HG03571 (cell line): ENCODE results near the gene SEMA4F.
A peak's percentile ranks its signal among the peaks of the same experiment; 100 is the strongest.
"Not testable (repeated sequence)": the region's sequence is repeated elsewhere in the genome, so short reads cannot be mapped to it uniquely, and the experiment has no call there.

Source experiments
- ATAC-seq: cut with Tn5 transposase; IDR thresholded peaks from one replicate; pipeline ENCODE4 v1.9.1; 2021; ENCODE audit not compliant: unreplicated experiment

SEMA4F gene, protein sequence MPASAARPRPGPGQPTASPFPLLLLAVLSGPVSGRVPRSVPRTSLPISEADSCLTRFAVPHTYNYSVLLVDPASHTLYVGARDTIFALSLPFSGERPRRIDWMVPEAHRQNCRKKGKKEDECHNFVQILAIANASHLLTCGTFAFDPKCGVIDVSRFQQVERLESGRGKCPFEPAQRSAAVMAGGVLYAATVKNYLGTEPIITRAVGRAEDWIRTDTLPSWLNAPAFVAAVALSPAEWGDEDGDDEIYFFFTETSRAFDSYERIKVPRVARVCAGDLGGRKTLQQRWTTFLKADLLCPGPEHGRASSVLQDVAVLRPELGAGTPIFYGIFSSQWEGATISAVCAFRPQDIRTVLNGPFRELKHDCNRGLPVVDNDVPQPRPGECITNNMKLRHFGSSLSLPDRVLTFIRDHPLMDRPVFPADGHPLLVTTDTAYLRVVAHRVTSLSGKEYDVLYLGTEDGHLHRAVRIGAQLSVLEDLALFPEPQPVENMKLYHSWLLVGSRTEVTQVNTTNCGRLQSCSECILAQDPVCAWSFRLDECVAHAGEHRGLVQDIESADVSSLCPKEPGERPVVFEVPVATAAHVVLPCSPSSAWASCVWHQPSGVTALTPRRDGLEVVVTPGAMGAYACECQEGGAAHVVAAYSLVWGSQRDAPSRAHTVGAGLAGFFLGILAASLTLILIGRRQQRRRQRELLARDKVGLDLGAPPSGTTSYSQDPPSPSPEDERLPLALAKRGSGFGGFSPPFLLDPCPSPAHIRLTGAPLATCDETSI

DNA sequence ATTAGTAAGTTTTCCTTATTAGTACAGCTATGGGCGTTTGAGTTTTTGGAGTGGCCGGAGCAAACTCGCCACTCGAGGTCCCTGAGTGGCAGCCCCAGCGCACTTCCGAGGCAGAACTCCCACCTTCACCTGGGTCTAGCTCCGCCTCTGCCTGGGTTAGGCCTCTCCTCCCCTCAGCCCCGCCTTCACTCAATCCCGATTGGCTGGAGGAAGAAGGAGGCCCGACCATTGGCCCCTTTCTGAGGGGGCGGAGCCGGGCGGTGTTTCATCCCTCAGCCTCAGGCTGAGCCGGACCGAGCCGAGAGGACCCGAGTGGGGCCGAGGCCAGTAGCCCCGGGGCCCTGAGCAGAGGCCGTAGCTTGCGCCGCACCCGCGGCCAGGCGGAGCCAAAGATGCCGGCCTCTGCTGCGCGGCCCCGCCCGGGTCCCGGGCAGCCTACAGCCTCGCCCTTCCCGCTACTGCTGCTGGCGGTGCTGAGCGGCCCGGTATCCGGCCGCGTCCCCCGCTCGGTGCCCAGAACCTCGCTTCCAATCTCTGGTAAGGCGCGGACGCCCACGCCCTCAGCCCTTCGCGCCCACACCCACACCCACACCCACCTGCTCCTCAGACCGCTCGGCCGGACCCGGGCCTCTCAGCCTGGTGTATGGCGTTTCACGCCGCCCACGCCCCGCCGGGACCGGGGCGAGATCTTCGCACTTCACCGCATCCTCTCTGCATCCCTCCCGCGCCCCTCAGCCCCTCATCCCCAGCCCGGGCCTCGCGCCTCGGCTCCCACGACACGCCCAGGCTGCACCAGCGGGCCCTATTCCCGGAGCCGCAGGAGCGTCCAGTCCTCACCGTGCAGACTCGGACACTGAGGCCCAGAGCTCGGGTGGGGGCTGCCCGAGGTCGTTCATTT is at the start of gene SEMA4F:
Gene SEMA4F, plus strand, starts transcription at position 263 of the 898 bp plus-strand sequence. Its CDS starts 130 bp downstream, at position 393.
- ATAC-seq: peak; percentile 100

DNA sequence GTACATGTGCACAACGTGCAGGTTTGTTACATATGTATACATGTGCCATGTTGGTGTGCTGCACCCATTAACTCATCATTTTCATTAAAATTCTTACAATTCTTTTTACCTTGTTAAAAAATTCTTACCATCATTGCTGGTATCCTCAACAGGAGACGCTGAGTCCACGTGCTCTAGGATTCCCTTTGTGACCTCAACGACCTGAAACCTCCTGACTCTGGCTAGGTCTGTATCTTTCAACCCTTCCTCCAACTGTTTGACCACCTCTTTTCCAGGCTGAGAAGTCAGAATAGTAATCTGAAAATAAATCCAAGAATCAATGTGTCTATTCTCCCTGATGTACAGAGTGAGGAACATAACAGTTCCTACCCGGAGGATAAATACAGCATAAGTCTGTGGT is 47.1 kb upstream of the SEMA4F start:
- ATAC-seq: no peak

DNA sequence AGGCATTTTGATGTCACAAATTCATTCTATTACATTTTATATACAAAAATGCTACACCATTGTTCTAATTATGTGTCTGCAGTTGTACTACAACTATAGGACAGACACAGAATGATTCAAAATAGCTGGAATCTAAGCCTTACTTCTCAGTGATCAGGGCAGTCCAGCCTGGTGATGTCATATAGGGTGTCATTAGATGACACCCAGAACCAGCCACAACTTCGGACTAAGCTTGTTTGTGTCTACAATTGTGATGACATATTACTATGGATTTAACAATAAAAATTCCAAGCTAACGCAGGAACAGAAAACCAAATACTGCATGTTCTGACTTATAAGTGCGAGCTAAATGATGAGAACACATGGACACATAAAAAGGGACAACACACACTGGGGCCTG is 36.9 kb upstream of the SEMA4F start:
- ATAC-seq: no peak

DNA sequence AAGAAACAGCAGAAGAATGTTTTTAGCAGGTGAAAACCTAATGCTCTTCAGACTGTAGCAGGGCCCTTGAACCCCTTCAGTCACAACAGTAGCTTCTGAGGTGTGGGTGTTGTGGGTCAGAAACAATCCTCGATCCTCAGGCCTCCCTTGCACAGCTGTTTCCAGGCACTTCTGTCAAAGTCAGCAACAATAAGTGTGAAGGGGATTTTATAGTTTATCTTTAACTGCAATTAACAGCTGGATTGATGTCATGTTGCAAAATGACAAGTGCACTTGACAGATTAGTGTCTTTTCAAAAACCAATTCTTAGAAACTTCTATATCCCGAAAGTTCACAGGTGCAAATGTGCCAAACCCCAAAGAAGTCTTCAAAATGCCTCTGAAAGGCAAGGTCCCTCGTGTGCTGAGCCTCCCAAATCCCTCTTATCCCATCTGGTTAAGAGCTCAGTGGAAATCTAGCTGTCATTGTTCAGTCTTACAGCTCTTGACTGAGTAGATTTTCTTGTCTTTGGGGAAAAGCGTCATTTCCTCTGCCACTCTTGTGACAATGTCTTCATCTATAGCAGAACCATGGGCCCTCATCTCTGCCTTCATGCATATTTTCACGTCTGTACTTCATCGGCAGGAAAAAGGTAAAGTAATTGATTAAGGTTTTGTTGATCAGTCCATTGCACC is 35.5 kb upstream of the SEMA4F start:
- no peak for ATAC-seq

DNA sequence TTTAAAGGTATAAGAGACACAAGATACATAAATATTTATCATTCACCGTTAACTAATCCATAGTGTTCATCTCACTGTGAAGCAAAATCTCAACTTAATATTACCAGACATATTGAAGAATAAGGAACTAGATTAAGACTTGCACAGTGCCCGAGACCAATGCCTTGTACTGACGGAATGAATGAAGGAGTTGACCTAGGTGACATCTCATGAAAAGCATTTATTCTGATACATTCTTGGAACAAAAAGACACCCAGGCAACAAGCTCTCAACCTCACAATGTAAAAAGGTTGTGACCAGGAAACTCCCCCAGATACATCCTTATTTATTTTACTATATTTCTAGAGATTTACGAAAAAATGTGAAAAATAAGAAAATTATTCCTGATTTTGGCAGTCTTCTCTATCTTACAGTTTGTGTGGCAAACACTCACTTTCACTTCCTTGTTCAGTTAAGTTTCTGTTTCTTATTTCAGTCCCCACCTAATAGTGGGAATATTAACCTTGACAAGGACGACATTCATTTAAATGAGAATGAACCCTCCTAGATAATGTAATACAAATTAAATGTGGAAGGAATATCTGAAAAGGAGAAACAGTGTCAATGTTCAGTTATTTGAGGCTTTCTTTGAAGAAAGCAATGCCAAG is 34.3 kb upstream of the SEMA4F start:
- ATAC-seq: no peak

DNA sequence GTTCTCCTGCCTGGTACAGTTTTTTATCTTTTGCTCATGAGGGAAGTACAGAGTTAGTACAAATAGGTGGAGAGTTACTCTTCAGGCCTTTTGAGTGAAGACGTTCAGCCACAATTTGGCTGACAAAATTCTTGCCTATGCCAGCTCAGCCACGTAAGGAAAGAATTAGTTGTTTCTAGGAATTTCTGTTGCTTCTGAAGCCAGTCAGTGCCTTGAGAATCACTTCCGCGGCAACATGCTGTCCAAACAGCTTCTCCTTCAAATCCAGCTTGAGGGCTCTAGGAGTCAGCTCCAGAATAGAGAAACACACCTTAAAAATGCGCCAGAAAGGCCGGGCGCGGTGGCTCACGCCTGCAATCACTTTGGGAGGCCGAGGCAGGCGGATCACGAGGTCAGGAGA is 33.4 kb upstream of the SEMA4F start:
- ATAC-seq: no peak

DNA sequence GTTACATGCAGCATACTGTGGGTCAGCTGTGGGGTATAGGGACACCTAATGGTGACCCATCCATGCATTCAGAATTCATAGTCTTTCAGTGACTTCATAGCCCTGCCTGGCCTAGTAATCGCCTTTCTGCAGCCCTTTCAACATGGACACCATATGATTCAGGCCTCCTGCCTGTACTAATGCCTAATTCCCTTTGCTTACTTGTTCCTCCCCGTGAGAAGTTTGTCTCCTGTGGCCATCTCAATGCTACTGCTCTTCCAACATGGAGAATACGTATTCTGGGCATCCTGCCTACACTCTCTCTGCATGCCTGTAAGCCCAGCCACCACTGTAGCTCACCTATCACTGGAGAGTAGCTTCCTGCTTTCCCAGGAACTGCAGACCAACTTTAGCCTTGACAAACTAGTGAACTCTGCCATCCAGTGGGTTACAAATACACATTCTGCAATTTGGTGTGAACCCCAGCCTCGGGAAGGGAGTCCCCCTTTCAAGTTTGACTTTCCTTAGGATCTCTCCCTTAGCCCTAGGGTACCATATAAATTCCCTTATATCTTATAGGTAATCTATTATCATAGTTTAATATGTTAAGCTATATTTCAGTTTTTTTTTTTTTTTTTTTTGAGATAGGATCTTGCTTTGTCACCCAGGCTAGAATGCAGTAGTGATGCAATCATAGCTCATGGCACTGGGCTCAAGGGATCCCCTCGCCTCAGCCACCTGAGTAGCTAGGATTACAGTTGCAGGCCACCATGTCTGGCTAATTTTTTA is 28.2 kb upstream of the SEMA4F start:
- ATAC-seq: no peak

DNA sequence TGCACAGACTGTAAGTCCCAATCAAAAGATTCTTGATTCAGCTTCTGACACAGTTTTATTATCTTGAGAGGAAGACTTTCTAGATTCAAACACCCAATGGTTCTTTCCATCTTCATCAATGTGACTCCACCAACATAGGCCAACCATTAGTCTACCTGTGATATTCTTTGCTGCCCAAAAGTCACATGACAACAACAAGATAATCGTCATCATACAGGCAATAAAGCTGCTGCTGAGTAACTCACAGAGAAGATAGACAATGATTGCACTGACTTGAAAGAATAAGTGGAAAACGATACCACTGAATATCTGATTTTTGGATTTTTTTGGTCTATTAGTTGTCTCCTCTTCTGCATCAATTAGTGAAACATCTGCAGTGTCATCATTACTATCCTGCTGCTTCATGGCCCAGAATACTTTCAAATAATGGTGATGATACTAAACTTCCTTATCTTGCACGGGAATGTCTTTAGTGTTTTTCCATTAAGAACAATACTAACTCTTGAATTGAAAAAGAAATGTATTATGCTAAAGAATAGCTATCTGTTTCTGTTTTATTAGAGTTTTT is 25.4 kb upstream of the SEMA4F start:
- no peak for ATAC-seq

DNA sequence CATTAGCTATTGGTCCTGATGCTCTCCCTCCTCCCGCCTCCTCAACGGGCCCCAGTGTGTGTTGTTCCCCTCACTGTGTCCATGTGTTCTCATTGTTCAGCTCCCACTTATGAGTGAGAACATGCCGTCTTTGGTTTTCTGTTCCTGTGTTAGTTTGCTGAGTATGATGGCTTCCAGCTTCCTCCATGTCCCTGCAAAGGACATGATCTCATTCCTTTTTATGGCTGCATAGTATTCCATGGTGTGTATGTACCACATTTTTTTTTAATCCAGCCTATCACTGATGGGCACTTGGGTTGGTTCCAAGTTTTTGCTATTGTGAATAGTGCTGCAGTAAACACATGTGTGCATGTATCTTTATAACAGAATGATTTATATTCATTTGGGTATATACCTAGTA is 23.6 kb upstream of the SEMA4F start:
- ATAC-seq: not testable (repeated sequence)

DNA sequence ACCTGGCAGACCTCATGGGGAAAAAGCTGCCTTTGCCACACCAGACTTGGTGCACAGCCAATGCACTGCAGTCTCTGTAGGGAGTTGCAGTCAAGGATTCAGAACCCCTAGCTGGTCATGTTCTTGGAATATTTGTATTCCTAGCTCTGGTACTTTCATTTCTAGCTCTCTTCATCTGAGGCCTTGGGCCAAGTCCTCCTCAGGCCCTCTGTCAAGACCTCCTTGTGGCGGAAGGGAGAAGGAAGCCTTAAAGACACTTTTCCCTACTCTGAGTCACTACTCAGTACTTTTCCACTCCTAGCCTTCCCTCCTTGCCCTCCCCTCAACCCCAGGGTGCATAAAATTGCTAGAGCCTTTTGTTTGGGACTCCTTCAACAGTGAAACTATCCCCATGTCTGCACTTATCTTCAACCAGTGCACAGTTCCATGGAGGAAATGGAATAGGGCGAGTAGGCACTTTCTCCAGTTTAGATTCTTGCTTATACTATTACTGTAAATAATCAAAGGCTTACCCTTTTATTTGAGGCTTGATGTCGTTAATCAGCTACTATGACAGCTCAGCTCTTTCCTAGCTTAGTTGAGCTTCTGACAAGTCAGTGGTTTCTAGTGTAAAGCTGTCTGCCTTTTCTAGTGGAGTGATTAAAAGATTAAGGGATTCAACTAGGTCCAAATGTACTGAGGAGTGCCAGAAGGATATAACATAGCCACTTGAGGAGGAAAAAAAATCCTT is 21.7 kb upstream of the SEMA4F start:
- ATAC-seq: no peak

DNA sequence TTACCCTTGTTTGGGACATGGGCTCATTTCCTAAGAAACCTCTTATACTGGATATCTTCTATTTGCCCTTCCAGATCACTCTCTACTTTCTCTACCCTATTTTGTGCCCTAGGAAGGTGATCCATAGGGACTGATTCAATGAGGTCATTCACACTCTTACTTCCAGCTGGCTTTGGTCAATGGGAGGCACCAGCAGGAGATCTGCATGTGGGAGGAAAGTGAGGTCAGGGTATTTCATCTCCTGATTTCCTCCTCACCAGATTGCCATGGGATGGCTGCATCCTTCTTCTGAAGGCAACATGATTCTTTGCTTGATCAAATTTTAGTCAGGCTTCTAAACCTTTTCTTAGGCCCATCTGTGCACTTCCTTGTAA is 21.1 kb upstream of the SEMA4F start:
- no peak for ATAC-seq

DNA sequence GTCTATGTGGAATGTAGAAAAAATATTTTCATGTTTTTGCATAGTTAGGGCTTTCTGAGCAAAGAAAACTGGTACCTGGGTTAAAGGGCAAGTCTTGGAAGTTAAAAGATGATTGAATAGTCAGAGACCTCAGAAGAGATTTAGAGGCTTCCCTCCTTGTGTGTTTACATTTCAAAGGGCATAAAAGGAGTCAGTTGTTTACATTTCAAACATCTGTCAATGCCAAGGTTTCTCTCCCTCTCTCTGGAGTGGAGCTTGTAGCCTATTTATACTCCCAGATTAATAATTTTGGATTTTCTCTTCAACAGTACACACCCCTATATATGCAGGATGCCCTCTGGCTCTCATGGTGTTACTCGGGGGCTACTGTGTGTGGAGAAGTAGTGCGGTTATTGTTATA is 14.5 kb upstream of the SEMA4F start:
- no peak for ATAC-seq

DNA sequence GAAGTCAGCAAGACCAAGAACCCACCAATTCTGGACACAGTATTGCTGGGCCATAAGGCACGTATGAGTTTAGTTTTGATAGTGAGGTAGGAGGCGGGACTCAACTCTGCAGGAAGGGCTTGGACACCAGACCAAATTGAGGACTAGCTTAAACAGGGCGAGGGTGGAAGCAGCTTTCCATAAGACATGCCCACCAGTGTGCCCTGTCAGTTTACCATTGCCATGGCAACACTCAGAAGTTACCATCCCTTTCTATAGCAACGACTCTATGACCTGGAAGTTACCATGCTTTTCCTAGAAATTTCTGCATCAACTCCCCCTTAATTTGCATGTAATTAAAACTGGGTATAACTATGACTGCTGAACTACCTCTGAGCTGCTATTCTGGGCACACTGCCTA is 8.7 kb upstream of the SEMA4F start:
- ATAC-seq: no peak

DNA sequence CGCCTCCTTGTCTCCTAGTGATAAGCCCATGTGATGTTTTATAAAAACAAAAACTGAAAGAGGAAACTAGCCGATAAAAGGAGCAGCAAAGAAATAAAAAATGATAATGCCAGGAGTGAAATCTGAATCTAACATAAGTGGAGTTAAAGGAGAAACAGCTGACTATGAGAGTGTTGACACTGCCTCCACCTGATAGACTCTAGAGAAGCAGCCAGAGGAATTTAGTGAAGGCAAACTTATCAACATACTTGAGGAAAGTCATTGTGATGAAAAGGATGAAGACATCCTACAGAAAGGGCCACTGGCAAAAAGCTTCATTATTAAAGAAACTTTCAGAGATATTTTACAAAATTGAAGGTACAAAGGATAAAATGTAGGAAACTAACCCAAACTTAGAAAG is 7.8 kb upstream of the SEMA4F start:
- ATAC-seq: no peak

DNA sequence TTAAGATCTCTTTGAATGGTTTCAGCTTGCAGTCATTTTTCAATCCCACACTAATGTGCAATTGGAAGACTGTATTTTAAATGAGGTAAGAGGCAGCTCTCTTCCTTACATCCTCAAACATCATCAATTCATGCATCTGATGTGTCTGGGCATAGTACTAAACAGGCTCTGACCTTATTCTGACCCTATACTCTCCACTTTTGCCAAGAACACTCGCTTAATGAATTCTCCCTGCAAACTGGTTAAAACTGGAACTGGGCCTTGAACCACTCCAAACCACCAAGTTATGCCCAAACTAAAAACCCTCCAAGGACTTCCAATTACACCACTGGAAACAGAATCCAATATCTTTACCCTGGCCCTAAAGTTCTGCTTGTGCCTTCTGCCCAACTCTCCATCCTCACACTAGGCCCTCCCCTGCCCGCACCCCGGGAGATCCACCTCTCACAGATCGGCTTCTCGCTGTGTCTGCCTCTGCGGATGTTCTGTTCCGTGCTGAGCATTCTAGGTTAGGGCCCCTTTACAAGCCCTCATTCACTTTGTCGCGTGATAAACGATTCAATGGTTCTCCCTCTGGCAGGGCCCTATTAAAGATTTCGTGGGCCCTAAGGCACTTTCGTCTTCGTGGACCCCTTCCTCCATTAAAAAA is 7.1 kb upstream of the SEMA4F start:
- ATAC-seq: no peak

DNA sequence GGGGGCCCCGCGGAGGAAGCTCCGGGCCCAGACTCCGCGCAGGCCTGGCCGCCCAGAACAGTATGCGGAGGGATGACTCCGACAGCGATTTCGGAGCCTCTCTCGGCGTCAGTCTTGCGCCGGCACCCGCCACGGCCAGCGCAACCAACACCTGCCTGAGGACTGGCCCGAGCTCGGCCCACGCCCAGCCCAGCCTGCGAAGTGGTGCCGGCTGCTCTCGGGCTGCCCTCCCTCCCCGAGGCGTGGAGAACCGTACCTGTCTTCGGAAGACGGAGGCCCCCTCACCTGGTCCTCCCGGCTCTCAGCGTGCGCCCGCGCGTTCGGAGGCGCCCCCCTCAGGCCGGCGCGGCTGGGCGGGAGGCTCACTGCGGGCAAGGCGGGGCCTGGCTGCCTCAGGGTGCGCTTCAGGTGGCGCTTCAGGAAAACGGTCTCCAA is 6.0 kb upstream of the SEMA4F start, which contains the start of gene M1AP:
Gene M1AP, minus strand, starts transcription at position 322 of the 435 bp plus-strand sequence. CDS start 8,055 bp downstream, outside the sequence.
- ATAC-seq: no peak

DNA sequence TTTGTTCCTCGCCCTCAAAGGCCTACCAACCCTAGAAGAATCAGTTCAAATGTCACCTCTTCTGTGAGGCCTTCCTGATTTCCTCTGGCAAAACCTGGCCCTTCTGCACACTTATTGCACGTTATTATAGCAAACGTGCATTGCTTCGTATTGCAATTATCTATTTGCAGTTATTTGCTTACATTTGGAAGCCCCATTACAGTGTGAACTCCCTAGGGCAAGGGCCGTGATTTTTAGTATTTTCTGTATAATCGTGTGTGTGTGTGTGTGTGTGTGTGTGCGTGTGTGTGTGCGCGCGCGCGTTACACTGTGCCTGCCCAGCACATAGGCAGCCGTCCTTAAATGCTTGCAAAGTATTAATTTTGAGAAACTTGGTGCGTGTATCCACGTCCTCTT is 460 bp upstream of the SEMA4F start:
- peak; percentile 7 for ATAC-seq

DNA sequence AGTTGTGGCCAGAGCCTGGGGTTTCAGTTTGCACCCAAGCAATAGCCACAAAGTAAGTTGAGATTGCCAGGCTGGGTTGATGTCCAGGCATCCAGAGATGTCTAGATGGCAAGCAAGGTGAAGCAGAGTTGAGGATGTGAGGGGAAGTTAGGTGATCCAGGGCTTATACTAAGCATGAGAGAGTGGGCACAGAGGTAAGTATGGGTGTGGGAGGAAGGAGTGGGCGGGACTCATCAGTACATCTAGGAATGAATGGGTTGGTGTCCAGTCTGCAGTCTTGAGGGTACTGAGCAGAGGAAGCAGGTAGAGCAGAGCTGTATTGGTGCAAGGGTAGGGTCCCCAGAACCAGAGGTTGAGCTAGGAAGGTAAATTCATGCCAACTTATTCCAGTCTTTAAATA is 1.5 kb downstream of the SEMA4F start:
- no peak for ATAC-seq
